Endothelial cell of umbilical vein (primary cell): Measurements from ENCODE around the gene RECQL5. TPM values are rescaled to one million over a fixed set of nuclear protein-coding genes. Genes with fewer than 3 reads are reported as not detected.
A peak's percentile ranks its signal among the peaks of the same experiment; 100 is the strongest.

ENCODE experiments used
- BruUV-seq: library from RNA; stranded (reverse); fragments of 400-500 nt; replicated peaks from 2 replicates; lab custom pipeline; 2021; lab: Mats Ljungman, UMichigan
- CTCF ChIA-PET: fragments of 300-600, 350-600 bp; sonication (Branson Sonifier 250); formaldehyde crosslinking; loops from one replicate; lab custom pipeline; 2021; ENCODE audit warnings: antibody characterized with exemption, inconsistent platforms; lab: Charles Lee
- POLR2A ChIA-PET: fragments of 300-600, 350-600 bp; sonication (Branson Sonifier 250); formaldehyde crosslinking; loops from one replicate; lab custom pipeline; 2021; ENCODE audit warnings: antibody characterized with exemption, inconsistent platforms; lab: Charles Lee
- DNase-seq: peaks from one replicate; pipeline ENCODE4 v3.0.0-alpha.2; 2011; ENCODE audit warnings: low read depth, low spot score
- FAIRE-seq: peaks from 2 replicates; lab custom pipeline; 2011; peaks lifted over from hg19 to GRCh38; lab: Jason Lieb, UNC
- H2AFZ ChIP-seq: 2 replicates; pipeline ENCODE4 v1.6.0; 2012; ENCODE audit warnings: low read depth, low read length, control low read depth, inconsistent platforms
- H3K27ac ChIP-seq: 2 replicates; pipeline ENCODE4 v1.5.1; 2011; ENCODE audit warnings: low read depth, mild to moderate bottlenecking, control low read depth, low read length, moderate library complexity; ENCODE audit not compliant: insufficient read depth
- H3K27me3 ChIP-seq, 2 experiments: 2 replicates each; pipeline versions ENCODE4 v1.6.0 to v1.6.1; 2011; ENCODE audit warnings: low read length in 2 of 2, mixed read lengths in 1 of 2; ENCODE audit not compliant: control insufficient read depth in 2 of 2, insufficient read depth in 2 of 2
- H3K36me3 ChIP-seq, 2 experiments: 2 replicates in 1 of 2; 3 replicates in 1 of 2; pipeline ENCODE4 v1.5.1; 2011; ENCODE audit warnings: low read length in 2 of 2, mild to moderate bottlenecking in 1 of 2, moderate library complexity in 1 of 2; ENCODE audit not compliant: control insufficient read depth in 2 of 2, insufficient read depth in 2 of 2; ENCODE audit errors: extremely low read depth in 1 of 2
- H3K4me1 ChIP-seq: 3 replicates; pipeline ENCODE4 v1.5.1; 2011; ENCODE audit warnings: mild to moderate bottlenecking, low read length; ENCODE audit not compliant: control insufficient read depth, insufficient read depth; ENCODE audit errors: extremely low read depth
- H3K4me2 ChIP-seq: 2 replicates; pipeline ENCODE4 v1.6.1; 2011; ENCODE audit warnings: low read length, control low read depth, mixed read lengths; ENCODE audit not compliant: insufficient read depth
- H3K4me3 ChIP-seq, 3 experiments: fragments of 200-600 bp in 1 of 3; sonication (generic), shearing (Covaris generic) in 1 of 3; replicated peaks in 1 of 3; 2 replicates each; pipeline ENCODE4 v1.5.1; 2011 to 2016; ENCODE audit warnings: control low read depth in 3 of 3, low read length in 3 of 3, mild to moderate bottlenecking in 2 of 3, inconsistent platforms in 1 of 3, low read depth in 1 of 3, moderate library complexity in 1 of 3; ENCODE audit not compliant: insufficient read depth in 1 of 3
- H3K79me2 ChIP-seq: 2 replicates; pipeline ENCODE4 v1.6.0; 2012; ENCODE audit warnings: low read length, inconsistent platforms; ENCODE audit not compliant: control insufficient read depth, insufficient read depth
- H3K9ac ChIP-seq: replicated peaks from 2 replicates; pipeline ENCODE3; 2011; ENCODE audit warnings: low read length, control low read depth; ENCODE audit not compliant: insufficient read depth; ENCODE audit errors: extremely low read depth
- H3K9me1 ChIP-seq: replicated peaks from 3 replicates; pipeline ENCODE4 v1.6.0; 2011; ENCODE audit warnings: mild to moderate bottlenecking, low read length; ENCODE audit not compliant: control insufficient read depth, insufficient read depth; ENCODE audit errors: extremely low read depth
- H3K9me3 ChIP-seq: replicated peaks from 2 replicates; pipeline ENCODE4 v1.5.1; 2012; ENCODE audit warnings: low read length, inconsistent platforms; ENCODE audit not compliant: control insufficient read depth, insufficient read depth
- H4K20me1 ChIP-seq: replicated peaks from 2 replicates; pipeline ENCODE3; 2011; ENCODE audit warnings: mild to moderate bottlenecking, low read length; ENCODE audit not compliant: control insufficient read depth, insufficient read depth; ENCODE audit errors: extremely low read depth
- CTCF ChIP-seq, 2 donors: IDR thresholded peaks; 1 replicate in 1 of 2; 2 replicates in 1 of 2; pipeline ENCODE4 v1.5.1; 2011; ENCODE audit warnings: low read length in 2 of 2, mild to moderate bottlenecking in 2 of 2, moderate library complexity in 2 of 2, control low read depth in 1 of 2, inconsistent platforms in 1 of 2, low read depth in 1 of 2; ENCODE audit not compliant: insufficient read depth in 1 of 2; ENCODE audit errors: extremely low read depth in 1 of 2
- EZH2 ChIP-seq: IDR thresholded peaks from 2 replicates; pipeline ENCODE4 v1.6.1; 2012; ENCODE audit warnings: borderline replicate concordance, low read depth, mild to moderate bottlenecking, moderate library complexity, low read length, inconsistent platforms; ENCODE audit not compliant: severe bottlenecking
- FOS ChIP-seq: IDR thresholded peaks from 2 replicates; pipeline ENCODE4 v1.6.1; 2011; ENCODE audit warnings: mild to moderate bottlenecking, low read length, moderate library complexity, borderline replicate concordance; ENCODE audit not compliant: insufficient read depth
- GATA2 ChIP-seq: IDR thresholded peaks from 2 replicates; pipeline ENCODE4 v1.7.0; 2011; ENCODE audit warnings: low read depth, mild to moderate bottlenecking, moderate library complexity, mixed read lengths, low read length; ENCODE audit not compliant: insufficient read length, insufficient read depth
- JUN ChIP-seq: IDR thresholded peaks from 2 replicates; pipeline ENCODE4 v1.6.1; 2011; ENCODE audit warnings: borderline replicate concordance, low read depth; ENCODE audit not compliant: insufficient read length, insufficient read depth
- MAX ChIP-seq: IDR thresholded peaks from 2 replicates; pipeline ENCODE4 v1.6.1; 2011; ENCODE audit not compliant: insufficient read depth, insufficient read length
- MYC ChIP-seq: IDR thresholded peaks from one replicate; pipeline ENCODE4 v1.6.1; 2011; ENCODE audit warnings: mild to moderate bottlenecking, low read depth, low read length
- POLR2A ChIP-seq: IDR thresholded peaks from 2 replicates; pipeline ENCODE4 v1.6.1; 2012; ENCODE audit warnings: low read depth, mild to moderate bottlenecking, control low read depth, low read length
- POLR2AphosphoS5 ChIP-seq: IDR thresholded peaks from 2 replicates; pipeline ENCODE4 v1.6.1; 2012; ENCODE audit warnings: low read depth, mild to moderate bottlenecking, control low read depth, low read length, moderate library complexity; ENCODE audit not compliant: insufficient read depth
- dilution Hi-C: fragments of 300-500 bp; cut with MboI; formaldehyde crosslinking; loops from one replicate; pipeline ENCODE4 v1.15.0; 2019; ENCODE audit warnings: low sequenced_read_pairs; ENCODE audit not compliant: extremely low pct_ligation_motif_present
- intact Hi-C: fragments of 100-400 bp; cut with micrococcal nuclease; formaldehyde crosslinking; loops from one replicate; pipeline ENCODE4 v1.10.0; 2022
- polyA plus RNA-seq, 4 experiments: library from polyadenylated mRNA; depleted of rRNA in 3 of 4; stranded (reverse) in 3 of 4; unstranded in 1 of 4; fragments of >200 nt; gene quantifications; 2 replicates each; pipeline versions ENCODE4 v1.2.1 to v1.2.3, GENCODE V29; 2011 to 2012; ENCODE audit warnings: missing spikeins in 1 of 4
- total RNA-seq: library from RNA; stranded (reverse); gene quantifications from 2 replicates; pipeline ENCODE4 v1.2.3, GENCODE V29; 2021

Gene RECQL5
- total and polyA plus RNA-seq, 2 donors (not counting 3 experiments of a cell fraction or from before 2014, with no cell fraction given), result 21.3 to 30.7 TPM

DNA sequence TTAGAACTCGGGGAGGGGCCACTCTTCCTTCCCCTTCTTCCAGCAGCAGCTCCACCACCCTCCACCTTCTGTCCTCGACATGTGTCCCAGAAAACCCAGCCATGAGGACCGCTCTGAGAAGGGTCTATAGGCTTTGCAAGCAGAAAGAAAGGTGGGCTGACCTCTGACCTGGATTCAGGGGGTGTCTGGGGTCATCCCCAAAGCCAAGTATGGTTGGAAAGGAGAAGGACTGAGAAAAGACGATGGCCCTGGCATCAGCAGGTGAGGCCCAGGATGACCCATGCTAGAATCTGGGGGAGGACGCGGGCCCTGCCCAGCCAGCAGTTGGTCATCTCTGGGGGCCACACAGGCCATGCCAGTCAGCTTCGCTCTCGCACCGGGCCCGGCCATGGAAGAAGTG lies 39.9 kb downstream of the RECQL5 start:
- Histone ChIP-seq H3K4me1 (no peaks in the 10 kb centered on the region), H3K27me3 (no peaks in the 10 kb centered on the region), H3K4me2 (no peak overlapping the region), H3K4me3 (no peak overlapping the region), H3K36me3 (no peaks in the 10 kb centered on the region), H2AFZ (no peak overlapping the region), H3K79me2 (no peaks in the 10 kb centered on the region), H3K9me3 (no peaks in the 10 kb centered on the region), H3K27ac (no peak overlapping the region), H3K9ac (no peak overlapping the region), H4K20me1 (no peaks in the 10 kb centered on the region), H3K9me1 (no peaks in the 10 kb centered on the region)
- ChIA-PET POLR2A (interaction anchor here (0.6 kb wide), 1 partner anchor 14 kb away, joined by 3 read pairs; no protein-coding TSS in a partner anchor), CTCF (interaction anchor here (3.4 to 16.3 kb wide), 2 partner anchors 120 to 126 kb away, joined by 18 to 625 read pairs; no protein-coding TSS in a partner anchor)
- FAIRE-seq (no peak), DNase-seq (no peak)
- dilution Hi-C loops (no loop called here), intact Hi-C loops (no loop called here)
- no peak for TF ChIP-seq MAX
- no peak for TF ChIP-seq JUN
- no peak for TF ChIP-seq POLR2AphosphoS5
- TF ChIP-seq EZH2, result no peak
- no peak for TF ChIP-seq FOS
- TF ChIP-seq GATA2, result no peak
- TF ChIP-seq POLR2A, result no peak
- no peak for TF ChIP-seq MYC
- TF ChIP-seq CTCF (IDR thresholded peaks at IDR 0.05; ENCODE audit: extremely low read depth in 1 of 2, insufficient read depth in 1 of 2, low read depth in 1 of 2, low read length in 2 of 2), result no peak
- BruUV-seq, result TSS peak; percentile 18
